Measurements from ENCODE around the gene IL1RAPL1. TPM values are rescaled to one million over a fixed set of nuclear protein-coding genes. Genes with fewer than 3 reads are reported as not detected.
"Not testable (repeated sequence)": the region's sequence is repeated elsewhere in the genome, so short reads cannot be mapped to it uniquely, and the experiment has no call there.

IL1RAPL1 gene
- total RNA-seq, 2 donors from 2014 or later = not detected

GRCh38 chrX:28752330-28752729 is 165.1 kb downstream of the IL1RAPL1 start:
- no peaks in the 10 kb centered on the region for H3K9me3 ChIP-seq (ENCODE audit: control insufficient read depth, low read length, poor library complexity, severe bottlenecking)
- DNase-seq = no peak
- ATAC-seq = no peak
- Mint-ChIP-seq H3K27me3 (no peaks in the 10 kb centered on the region), H3K4me1 (no peaks in the 10 kb centered on the region), H3K27ac (no peak overlapping the region), H3K4me3 (no peak overlapping the region), H3K36me3 (ENCODE audit: low read depth) (no peaks in the 10 kb centered on the region)

- DNase-seq (no peak), ATAC-seq (no peak)
- Mint-ChIP-seq H3K27me3 (no peaks in the 10 kb centered on the region), H3K4me1 (no peaks in the 10 kb centered on the region), H3K4me3 (no peak overlapping the region), H3K36me3 (ENCODE audit: low read depth) (no peaks in the 10 kb centered on the region), H3K27ac (no peak overlapping the region)
- no peaks in the 10 kb centered on the region for H3K9me3 ChIP-seq (ENCODE audit: control insufficient read depth, low read length, poor library complexity, severe bottlenecking)
These were observed 168.9 kb downstream of the IL1RAPL1 start for GRCh38 chrX:28756175-28756574.

GRCh38 chrX:28756647-28757046 is 169.4 kb downstream of the IL1RAPL1 start:
- H3K9me3 ChIP-seq (ENCODE audit: control insufficient read depth, low read length, poor library complexity, severe bottlenecking) = no peaks in the 10 kb centered on the region
- no peaks in the 10 kb centered on the region for H3K4me1 Mint-ChIP-seq
- H3K27me3 Mint-ChIP-seq = no peaks in the 10 kb centered on the region
- no peaks in the 10 kb centered on the region for H3K36me3 Mint-ChIP-seq (ENCODE audit: low read depth)
- no peak overlapping the region for H3K4me3 Mint-ChIP-seq
- ATAC-seq (no peak), DNase-seq (no peak)
- H3K27ac Mint-ChIP-seq = no peak overlapping the region

- H3K36me3 Mint-ChIP-seq (ENCODE audit: low read depth) = no peaks in the 10 kb centered on the region
- ATAC-seq = no peak
These were observed 170.0 kb downstream of the IL1RAPL1 start for GRCh38 chrX:28757290-28757689.

GRCh38 chrX:28766561-28766960 is 179.3 kb downstream of the IL1RAPL1 start:
- not testable (repeated sequence) for ATAC-seq; H3K27ac Mint-ChIP-seq; H3K4me3 Mint-ChIP-seq; H3K36me3 Mint-ChIP-seq (ENCODE audit: low read depth); DNase-seq; H3K27me3 Mint-ChIP-seq; H3K4me1 Mint-ChIP-seq; H3K9me3 ChIP-seq (ENCODE audit: control insufficient read depth, low read length, poor library complexity, severe bottlenecking)

More at GRCh38 chrX:28757290-28757689, 170.0 kb downstream of the IL1RAPL1 start:
- H3K27me3 Mint-ChIP-seq = no peaks in the 10 kb centered on the region
- no peak overlapping the region for H3K27ac Mint-ChIP-seq
- H3K4me1 Mint-ChIP-seq = no peaks in the 10 kb centered on the region
- H3K9me3 ChIP-seq (ENCODE audit: control insufficient read depth, low read length, poor library complexity, severe bottlenecking) = no peaks in the 10 kb centered on the region
- H3K4me3 Mint-ChIP-seq = no peak overlapping the region
- DNase-seq = no peak

GRCh38 chrX:28773807-28774206 is 186.6 kb downstream of the IL1RAPL1 start:
- no peaks in the 10 kb centered on the region for H3K9me3 ChIP-seq (ENCODE audit: control insufficient read depth, low read length, poor library complexity, severe bottlenecking)
- DNase-seq (no peak), ATAC-seq (no peak)
- Mint-ChIP-seq H3K4me3 (no peak overlapping the region), H3K27ac (no peak overlapping the region), H3K36me3 (ENCODE audit: low read depth) (no peaks in the 10 kb centered on the region), H3K27me3 (no peaks in the 10 kb centered on the region), H3K4me1 (no peaks in the 10 kb centered on the region)

- no peaks in the 10 kb centered on the region for H3K4me1 Mint-ChIP-seq
- H3K27ac Mint-ChIP-seq = no peak overlapping the region
- no peaks in the 10 kb centered on the region for H3K9me3 ChIP-seq (ENCODE audit: control insufficient read depth, low read length, poor library complexity, severe bottlenecking)
- no peaks in the 10 kb centered on the region for H3K36me3 Mint-ChIP-seq (ENCODE audit: low read depth)
- no peaks in the 10 kb centered on the region for H3K27me3 Mint-ChIP-seq
- DNase-seq (no peak), ATAC-seq (no peak)
- H3K4me3 Mint-ChIP-seq = no peak overlapping the region
These were observed 200.0 kb downstream of the IL1RAPL1 start for GRCh38 chrX:28787206-28787605.

GRCh38 chrX:28800671-28801070 is 213.4 kb downstream of the IL1RAPL1 start:
- not testable (repeated sequence) for DNase-seq; H3K9me3 ChIP-seq (ENCODE audit: control insufficient read depth, low read length, poor library complexity, severe bottlenecking); H3K27ac Mint-ChIP-seq; H3K36me3 Mint-ChIP-seq (ENCODE audit: low read depth); H3K4me1 Mint-ChIP-seq; ATAC-seq; H3K4me3 Mint-ChIP-seq; H3K27me3 Mint-ChIP-seq

GRCh38 chrX:28802625-28803024 is 215.4 kb downstream of the IL1RAPL1 start:
- Mint-ChIP-seq H3K27me3 (no peaks in the 10 kb centered on the region), H3K27ac (no peak overlapping the region), H3K36me3 (ENCODE audit: low read depth) (no peaks in the 10 kb centered on the region), H3K4me1 (no peaks in the 10 kb centered on the region), H3K4me3 (no peak overlapping the region)
- ATAC-seq (no peak), DNase-seq (no peak)
- H3K9me3 ChIP-seq (ENCODE audit: control insufficient read depth, low read length, poor library complexity, severe bottlenecking) = no peaks in the 10 kb centered on the region

GRCh38 chrX:28835991-28836390 is 248.7 kb downstream of the IL1RAPL1 start:
- no peak for ATAC-seq
- DNase-seq = no peak
- Mint-ChIP-seq H3K27me3 (no peaks in the 10 kb centered on the region), H3K36me3 (ENCODE audit: low read depth) (no peaks in the 10 kb centered on the region), H3K4me3 (no peak overlapping the region), H3K27ac (no peak overlapping the region), H3K4me1 (no peaks in the 10 kb centered on the region)
- no peaks in the 10 kb centered on the region for H3K9me3 ChIP-seq (ENCODE audit: control insufficient read depth, low read length, poor library complexity, severe bottlenecking)

- H3K36me3 Mint-ChIP-seq (ENCODE audit: low read depth) = no peaks in the 10 kb centered on the region
These were observed 256.6 kb downstream of the IL1RAPL1 start for GRCh38 chrX:28843817-28844216.

GRCh38 chrX:28847423-28847822 is 260.2 kb downstream of the IL1RAPL1 start:
- no peaks in the 10 kb centered on the region for H3K4me1 Mint-ChIP-seq
- ATAC-seq = no peak
- no peak overlapping the region for H3K4me3 Mint-ChIP-seq
- DNase-seq = no peak
- H3K27me3 Mint-ChIP-seq = no peaks in the 10 kb centered on the region
- no peaks in the 10 kb centered on the region for H3K9me3 ChIP-seq (ENCODE audit: control insufficient read depth, low read length, poor library complexity, severe bottlenecking)
- no peak overlapping the region for H3K27ac Mint-ChIP-seq
- no peaks in the 10 kb centered on the region for H3K36me3 Mint-ChIP-seq (ENCODE audit: low read depth)

More at GRCh38 chrX:28843817-28844216, 256.6 kb downstream of the IL1RAPL1 start:
- no peaks in the 10 kb centered on the region for H3K4me1 Mint-ChIP-seq
- H3K4me3 Mint-ChIP-seq = no peak overlapping the region
- ATAC-seq (no peak), DNase-seq (no peak)
- H3K27ac Mint-ChIP-seq = no peak overlapping the region
- H3K9me3 ChIP-seq (ENCODE audit: control insufficient read depth, low read length, poor library complexity, severe bottlenecking) = no peaks in the 10 kb centered on the region
- H3K27me3 Mint-ChIP-seq = no peaks in the 10 kb centered on the region

GRCh38 chrX:28848707-28849106 is 261.5 kb downstream of the IL1RAPL1 start:
- ATAC-seq = no peak

GRCh38 chrX:28850955-28851354 is 263.7 kb downstream of the IL1RAPL1 start:
- Mint-ChIP-seq H3K4me3 (no peak overlapping the region), H3K27ac (no peak overlapping the region), H3K27me3 (no peaks in the 10 kb centered on the region)

More at GRCh38 chrX:28848707-28849106, 261.5 kb downstream of the IL1RAPL1 start:
- H3K27me3 Mint-ChIP-seq = no peaks in the 10 kb centered on the region
- no peak overlapping the region for H3K27ac Mint-ChIP-seq
- DNase-seq = no peak
- no peak overlapping the region for H3K4me3 Mint-ChIP-seq
- H3K9me3 ChIP-seq (ENCODE audit: control insufficient read depth, low read length, poor library complexity, severe bottlenecking) = no peaks in the 10 kb centered on the region
- H3K36me3 Mint-ChIP-seq (ENCODE audit: low read depth) = no peaks in the 10 kb centered on the region
- no peaks in the 10 kb centered on the region for H3K4me1 Mint-ChIP-seq

More at GRCh38 chrX:28850955-28851354, 263.7 kb downstream of the IL1RAPL1 start:
- no peak for ATAC-seq
- H3K9me3 ChIP-seq (ENCODE audit: control insufficient read depth, low read length, poor library complexity, severe bottlenecking) = no peaks in the 10 kb centered on the region
- Mint-ChIP-seq H3K36me3 (ENCODE audit: low read depth) (no peaks in the 10 kb centered on the region), H3K4me1 (no peaks in the 10 kb centered on the region)
- no peak for DNase-seq

Data from T-helper 17 cell (primary cell).